H1 (cell line): ENCODE data around the gene FOXN3. TPM values are rescaled to one million over a fixed set of nuclear protein-coding genes. Genes with fewer than 3 reads are reported as not detected.

Source experiments
- CTCF ChIA-PET: fragments of 300-600 bp; sonication (Branson Sonifier 250); formaldehyde crosslinking; loops from one replicate; lab custom pipeline; 2021; ENCODE audit not compliant: partially characterized antibody; lab: Charles Lee
- POLR2A ChIA-PET: fragments of 300-600 bp; sonication (Branson Sonifier 250); formaldehyde crosslinking; loops from one replicate; lab custom pipeline; 2021; ENCODE audit warnings: inconsistent platforms; ENCODE audit not compliant: partially characterized antibody; lab: Charles Lee
- DNase-seq, 2 experiments: peaks; one replicate each; pipeline versions ENCODE4 v3.0.0 to v3.0.0-alpha.2; 2010 to 2022; ENCODE audit warnings: low spot score in 2 of 2, low read depth in 1 of 2, mixed read lengths in 1 of 2
- FAIRE-seq: peaks from 2 replicates; lab custom pipeline; 2011; peaks lifted over from hg19 to GRCh38; lab: Jason Lieb, UNC
- H2AFZ ChIP-seq: 2 replicates; pipeline ENCODE4 v1.8.1; 2012; ENCODE audit warnings: low read length, inconsistent platforms
- H2AK5ac ChIP-seq: 2 replicates; pipeline ENCODE4 v1.6.1; 2013; ENCODE audit warnings: low read depth, low read length
- H2BK120ac ChIP-seq: replicated peaks from 2 replicates; pipeline ENCODE3; 2013; ENCODE audit warnings: low read depth, low read length, inconsistent platforms
- H2BK12ac ChIP-seq: 2 replicates; pipeline ENCODE4 v1.6.1; 2013; ENCODE audit warnings: low read depth, low read length
- H2BK15ac ChIP-seq: 2 replicates; pipeline ENCODE4 v1.6.1; 2013; ENCODE audit warnings: low read length
- H2BK20ac ChIP-seq: 2 replicates; pipeline ENCODE4 v1.6.1; 2013; ENCODE audit warnings: low read length
- H2BK5ac ChIP-seq: 2 replicates; pipeline ENCODE4 v1.6.1; 2013; ENCODE audit warnings: low read depth, low read length
- H3K14ac ChIP-seq: 2 replicates; pipeline ENCODE4 v1.6.1; 2013; ENCODE audit warnings: inconsistent platforms; ENCODE audit not compliant: insufficient read length
- H3K18ac ChIP-seq: 2 replicates; pipeline ENCODE4 v1.6.1; 2013; ENCODE audit warnings: low read length; ENCODE audit errors: extremely low read depth
- H3K23ac ChIP-seq: 2 replicates; pipeline ENCODE4 v1.6.1; 2013; ENCODE audit warnings: inconsistent platforms; ENCODE audit not compliant: insufficient read length
- H3K23me2 ChIP-seq: 2 replicates; pipeline ENCODE4 v1.6.1; 2013; ENCODE audit warnings: low read depth, low read length
- H3K27ac ChIP-seq: 2 replicates; pipeline ENCODE4 v1.6.1; 2011; ENCODE audit warnings: low read depth, low read length, inconsistent platforms
- H3K27me3 ChIP-seq, 4 experiments: replicated peaks in 1 of 4; 1 replicate in 1 of 4; 2 replicates in 3 of 4; pipeline versions ENCODE4 v1.6.1 to v1.8.1; 2011 to 2013; ENCODE audit warnings: low read length in 3 of 4, mild to moderate bottlenecking in 3 of 4, inconsistent platforms in 2 of 4, mixed read lengths in 2 of 4, moderate library complexity in 1 of 4; ENCODE audit not compliant: control insufficient read depth in 3 of 4, insufficient read depth in 3 of 4; ENCODE audit errors: extremely low read depth in 1 of 4
- H3K36me3 ChIP-seq, 4 experiments: 2 replicates each; pipeline versions ENCODE4 v1.6.1 to v1.8.1; 2011 to 2013; ENCODE audit warnings: mild to moderate bottlenecking in 4 of 4, low read length in 3 of 4, moderate library complexity in 2 of 4, control low read depth in 1 of 4, inconsistent platforms in 1 of 4; ENCODE audit not compliant: insufficient read depth in 4 of 4, control insufficient read depth in 2 of 4
- H3K4ac ChIP-seq: replicated peaks from 2 replicates; pipeline ENCODE3; 2013; ENCODE audit warnings: low read length, low read depth, mixed read lengths, inconsistent platforms; ENCODE audit not compliant: insufficient read length
- H3K4me1 ChIP-seq, 4 experiments: replicated peaks in 1 of 4; 1 replicate in 1 of 4; 2 replicates in 3 of 4; pipeline versions ENCODE4 v1.6.1 to v1.8.1; 2011 to 2013; ENCODE audit warnings: low read length in 3 of 4, inconsistent platforms in 2 of 4, mixed read lengths in 1 of 4; ENCODE audit not compliant: insufficient read depth in 4 of 4, control insufficient read depth in 3 of 4
- H3K4me2 ChIP-seq, 2 experiments: 2 replicates each; pipeline versions ENCODE4 v1.6.1 to v1.8.1; 2011 to 2013; ENCODE audit warnings: low read depth in 2 of 2, low read length in 2 of 2, control low read depth in 1 of 2, inconsistent platforms in 1 of 2, mild to moderate bottlenecking in 1 of 2; ENCODE audit not compliant: insufficient read depth in 1 of 2
- H3K4me3 ChIP-seq, 4 experiments: fragments of 200-600, 300-600 bp in 1 of 4; sonication (generic), shearing (Covaris generic), sonication (Bioruptor Twin) in 1 of 4; 2 replicates each; pipeline versions ENCODE4 v1.5.1 to v1.8.1; 2011 to 2016; ENCODE audit warnings: low read length in 4 of 4, low read depth in 3 of 4, control low read depth in 2 of 4, inconsistent platforms in 2 of 4, mild to moderate bottlenecking in 2 of 4, mixed read lengths in 1 of 4, moderate library complexity in 1 of 4; ENCODE audit not compliant: insufficient read depth in 2 of 4; ENCODE audit errors: extremely low read depth in 1 of 4
- H3K56ac ChIP-seq: replicated peaks from 2 replicates; pipeline ENCODE3; 2013; ENCODE audit warnings: low read depth, mild to moderate bottlenecking, mixed read lengths, low read length, inconsistent platforms; ENCODE audit not compliant: insufficient read length
- H3K79me1 ChIP-seq: 2 replicates; pipeline ENCODE4 v1.6.1; 2013; ENCODE audit warnings: low read depth, low read length, control low read depth
- H3K79me2 ChIP-seq, 2 experiments: 2 replicates each; pipeline versions ENCODE4 v1.6.1 to v1.8.1; 2012 to 2013; ENCODE audit warnings: low read length in 2 of 2, mild to moderate bottlenecking in 2 of 2, inconsistent platforms in 1 of 2; ENCODE audit not compliant: insufficient read depth in 2 of 2, control insufficient read depth in 1 of 2
- H3K9ac ChIP-seq, 4 experiments: replicated peaks in 1 of 4; 1 replicate in 1 of 4; 2 replicates in 3 of 4; pipeline versions ENCODE4 v1.6.1 to v1.8.1; 2011 to 2013; ENCODE audit warnings: low read depth in 3 of 4, low read length in 3 of 4, control low read depth in 2 of 4, mild to moderate bottlenecking in 2 of 4, moderate library complexity in 2 of 4, inconsistent platforms in 1 of 4; ENCODE audit errors: extremely low read depth in 1 of 4
- H3K9me3 ChIP-seq, 2 experiments: 2 replicates each; pipeline versions ENCODE4 v1.6.1 to v1.8.1; 2012 to 2013; ENCODE audit warnings: mild to moderate bottlenecking in 2 of 2, moderate library complexity in 2 of 2, control low read depth in 1 of 2, inconsistent platforms in 1 of 2, low read depth in 1 of 2, low read length in 1 of 2, mixed read lengths in 1 of 2; ENCODE audit not compliant: insufficient read depth in 2 of 2
- H4K20me1 ChIP-seq, 2 experiments: replicated peaks in 1 of 2; 2 replicates each; pipeline versions ENCODE3 to v1.8.1; 2011 to 2013; ENCODE audit warnings: inconsistent platforms in 2 of 2, low read length in 2 of 2, mild to moderate bottlenecking in 1 of 2; ENCODE audit not compliant: insufficient read depth in 2 of 2, control insufficient read depth in 1 of 2
- H4K5ac ChIP-seq: 2 replicates; pipeline ENCODE4 v1.6.1; 2013; ENCODE audit warnings: low read length, low read depth, mixed read lengths, inconsistent platforms; ENCODE audit not compliant: insufficient read length
- H4K8ac ChIP-seq: 2 replicates; pipeline ENCODE4 v1.8.0; 2013; ENCODE audit warnings: mild to moderate bottlenecking, moderate library complexity, low read length, inconsistent platforms; ENCODE audit not compliant: insufficient read depth; ENCODE audit errors: extremely low read depth
- H4K91ac ChIP-seq: replicated peaks from 2 replicates; pipeline ENCODE3; 2013; ENCODE audit warnings: low read length, mixed read lengths, inconsistent platforms; ENCODE audit not compliant: insufficient read length
- E2F6 ChIP-seq: IDR thresholded peaks from 2 replicates; pipeline ENCODE4 v1.6.1; 2012; ENCODE audit warnings: inconsistent platforms
- HDAC6 ChIP-seq: IDR thresholded peaks from one replicate; pipeline ENCODE4 v1.7.1; 2012; ENCODE audit warnings: low read depth, mild to moderate bottlenecking, inconsistent platforms, low read length, moderate library complexity
- JUND ChIP-seq: IDR thresholded peaks from 2 replicates; pipeline ENCODE4 v1.6.1; 2011; ENCODE audit warnings: mild to moderate bottlenecking, improper control_type of control experiment, low read length
- MAX ChIP-seq: IDR thresholded peaks from 2 replicates; pipeline ENCODE4 v1.6.1; 2012; ENCODE audit warnings: inconsistent platforms
- POLR2A ChIP-seq, 2 experiments: IDR thresholded peaks; 1 replicate in 1 of 2; 2 replicates in 1 of 2; pipeline ENCODE4 v1.6.1; 2011; ENCODE audit warnings: low read depth in 2 of 2, low read length in 2 of 2, mild to moderate bottlenecking in 2 of 2; ENCODE audit errors: control extremely low read depth in 1 of 2
- RNF2 ChIP-seq: fragments of 200-900, 300-1000 bp; sonication (generic); IDR thresholded peaks from 2 replicates; pipeline ENCODE4 v1.7.1; 2016; ENCODE audit warnings: borderline replicate concordance, low read depth, mild to moderate bottlenecking, antibody characterized with exemption, low read length; ENCODE audit not compliant: poor library complexity, severe bottlenecking; ENCODE audit errors: missing control alignments
- RXRA ChIP-seq: IDR thresholded peaks from 2 replicates; pipeline ENCODE4 v1.6.1; 2011; ENCODE audit warnings: low read depth, mild to moderate bottlenecking, low read length, moderate library complexity; ENCODE audit not compliant: insufficient read depth
- TAF1 ChIP-seq: IDR thresholded peaks from 2 replicates; pipeline ENCODE4 v1.6.1; 2011; ENCODE audit warnings: mild to moderate bottlenecking, low read depth, low read length
- TAF7 ChIP-seq: optimal IDR thresholded peaks from 2 replicates; pipeline ENCODE3; 2011; ENCODE audit warnings: low read depth, mild to moderate bottlenecking, inconsistent platforms, low read length, moderate library complexity, borderline replicate concordance
- TEAD4 ChIP-seq: IDR thresholded peaks from 2 replicates; pipeline ENCODE4 v1.6.1; 2012; ENCODE audit warnings: low read depth, low read length, inconsistent platforms, mixed read lengths
- WGBS, 2 experiments: shearing (Covaris generic) in 1 of 2; methylation state at CpG; one replicate each; pipeline versions ENCODE4 v1.1.6 to v1.1.7; 2013 to 2015; ENCODE audit warnings: low lambda C conversion rate in 2 of 2, mixed read lengths in 2 of 2, inconsistent platforms in 1 of 2, low coverage in 1 of 2, missing lambda C conversion rate in 1 of 2; ENCODE audit not compliant: insufficient replicate concordance in 2 of 2, insufficient coverage in 1 of 2, insufficient read length in 1 of 2; ENCODE audit errors: extremely low coverage in 1 of 2, missing lambda C conversion rate in 1 of 2; 5-methylcytosine and 5-hydroxymethylcytosine counted together
- polyA plus RNA-seq, 7 experiments: library from polyadenylated mRNA; depleted of rRNA in 3 of 7; stranded (reverse) in 5 of 7; unstranded in 2 of 7; fragments of >200 nt in 5 of 7; fragments of 200-250 nt in 2 of 7; gene quantifications; 1 replicate in 5 of 7; 2 replicates in 1 of 7; 4 replicates in 1 of 7; pipeline versions ENCODE4 v1.2.1 to v1.2.3, GENCODE V29; 2011 to 2013; ENCODE audit warnings: missing spikeins in 2 of 7, mixed read lengths in 2 of 7
- total RNA-seq: library from RNA; stranded (reverse); fragmentation: NEBNext Ultra II Directional; extraction: Animal tissue kit (Norgen Biotek cat#: 25700); gene quantifications from 2 replicates; pipeline ENCODE4 v1.2.1, GENCODE V29; 2021

Gene FOXN3
- total and polyA plus RNA-seq, 2 of the 8 experiments (the other 6 are each of a cell fraction or from before 2014, with no cell fraction given): 52.6 to 178 TPM

DNA sequence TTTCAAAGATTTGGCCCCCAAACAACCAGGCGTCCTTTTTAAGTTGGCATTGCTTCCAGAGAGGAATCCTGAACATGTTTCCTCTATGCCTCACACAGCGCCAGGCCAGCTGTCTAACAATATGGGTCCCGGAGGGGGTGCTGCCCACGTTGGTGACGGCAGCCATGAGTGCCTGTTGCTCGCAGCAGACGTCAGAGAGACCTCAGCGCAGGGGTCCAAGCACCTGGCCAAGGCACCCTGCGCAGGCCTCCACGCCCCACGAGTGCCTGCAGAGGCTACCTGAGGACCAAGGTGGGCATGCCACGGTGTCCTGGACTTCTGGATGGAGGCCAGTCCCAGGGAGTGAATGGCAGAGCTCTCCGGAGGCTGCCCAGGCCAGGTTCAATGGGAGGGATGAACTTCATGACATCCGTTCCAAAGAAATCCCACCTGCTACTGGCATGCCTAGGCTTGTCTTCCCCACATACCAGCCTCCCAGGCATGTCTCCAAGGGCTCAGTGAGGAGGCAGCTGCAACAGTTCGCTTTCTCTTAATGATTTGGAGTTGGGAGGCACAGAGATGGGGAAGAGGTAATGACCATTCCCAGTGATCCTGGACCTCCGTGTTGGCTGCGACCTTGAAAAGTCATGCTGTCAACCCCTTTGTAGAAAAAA is 11.6 kb upstream of the FOXN3 start:
- Histone ChIP-seq H3K79me2 (peaks cover 0 to 69% of the 10 kb centered on the region in 2 experiments; a peak in 2 of 4 replicates), H3K18ac (peak overlapping the region; percentile 71), H4K20me1 (no peaks in the 10 kb centered on the region), H2AFZ (no peak overlapping the region), H3K4me1 (peaks cover 6 to 20% (median 10%) of the 10 kb centered on the region in 4 experiments; a peak in 6 of 7 replicates), H2BK15ac (no peak overlapping the region), H4K8ac (peak overlapping the region; percentile 58), H3K56ac (peak overlapping the region; percentile 49), H2BK12ac (peak overlapping the region; percentile 82), H4K91ac (peak overlapping the region; percentile 97), H3K23ac (no peak overlapping the region), H3K9me3 (no peaks in the 10 kb centered on the region), H3K27ac (peak overlapping the region; percentile 48), H3K4me3 (no peak overlapping the region), H4K5ac (peak overlapping the region; percentile 51), H2AK5ac (peak overlapping the region; percentile 87; the same call in 1 of the 2 replicates), H3K27me3 (no peaks in the 10 kb centered on the region), H3K14ac (no peak overlapping the region), H2BK120ac (peak overlapping the region; percentile 88), H3K4ac (peak overlapping the region; percentile 40), H3K23me2 (no peaks in the 10 kb centered on the region), H3K36me3 (no peaks in the 10 kb centered on the region), H3K9ac (peak overlapping the region in 1 of 4 experiments; percentile 26; a peak in 1 of 7 replicates), H3K79me1 (peaks cover 3% of the 10 kb centered on the region), H2BK5ac (peak overlapping the region; percentile 99), H2BK20ac (peak overlapping the region; percentile 16; the same call in 1 of the 2 replicates), H3K4me2 (no peak overlapping the region)
- DNase-seq (no peak), FAIRE-seq (no peak)
- ChIA-PET CTCF (interaction anchor here (0.6 to 1.9 kb wide), 3 partner anchors 11 to 126 kb away, joined by 3 to 4 read pairs (median 3); no protein-coding TSS in a partner anchor), POLR2A (interaction anchor here (1.0 to 1.7 kb wide), 4 partner anchors 10 to 23 kb away, joined by 3 to 4 read pairs (median 4); no protein-coding TSS in a partner anchor)
- TF ChIP-seq HDAC6 (no peak), E2F6 (peak; percentile 37; the same call in 1 of the 2 replicates), RXRA (no peak), MAX (peak; percentile 35; the same call in 1 of the 2 replicates), POLR2A (IDR thresholded peaks at IDR 0.05; ENCODE audit: control extremely low read depth in 1 of 2, low read depth in 2 of 2, low read length in 2 of 2) (no peak), TEAD4 (peak; percentile 64), TAF1 (0 out of 2 replicates have a peak, but pooled peaks have one; percentile 22), TAF7 (no peak), RNF2 (no peak), JUND (no peak)
- WGBS, 2 experiments: 82% methylated on average over 17 of the region's 17 CpGs; no CpG with 5 or more reads in 1 of the 2 experiments
